Measurements from ENCODE around the gene RNASE7.
"Not testable (repeated sequence)": the region's sequence is repeated elsewhere in the genome, so short reads cannot be mapped to it uniquely, and the experiment has no call there.

Gene RNASE7

GRCh38 chr14:21041676-21042433 lies at the start of gene RNASE7:
Gene RNASE7 (plus strand): TSS chr14:21042362. CDS start chr14:21042993, 631 bp downstream.
- no peak for DNase-seq

- DNase-seq, result no peak
Measured at GRCh38 chr14:20996521-20996920, 45.6 kb upstream of the RNASE7 start.

- DNase-seq, result no peak
Measured at GRCh38 chr14:20997115-20997514, 45.0 kb upstream of the RNASE7 start.

GRCh38 chr14:20997564-20997963 lies 44.6 kb upstream of the RNASE7 start:
- no peak for DNase-seq

GRCh38 chr14:20998139-20998538 lies 44.0 kb upstream of the RNASE7 start:
- no peak for DNase-seq

GRCh38 chr14:20998674-20999366 lies 43.3 kb upstream of the RNASE7 start, which contains the start of gene SLC39A2:
Gene SLC39A2 (plus strand): TSS chr14:20999293. CDS start chr14:20999447, 154 bp downstream.
- DNase-seq, result no peak

GRCh38 chr14:20999591-20999990 lies 42.6 kb upstream of the RNASE7 start:
- DNase-seq, result no peak

GRCh38 chr14:21001218-21001617 lies 40.9 kb upstream of the RNASE7 start:
- no peak for DNase-seq

- DNase-seq, result no peak
Measured at GRCh38 chr14:21003788-21004346, 38.3 kb upstream of the RNASE7 start.

GRCh38 chr14:21009721-21010120 lies 32.4 kb upstream of the RNASE7 start:
- DNase-seq, result not testable (repeated sequence)

- no peak for DNase-seq
Measured at GRCh38 chr14:21011136-21011535, 31.0 kb upstream of the RNASE7 start.

- peak; percentile 91 for DNase-seq
Measured at GRCh38 chr14:21014761-21015190, 27.4 kb upstream of the RNASE7 start.

- no peak for DNase-seq
Measured at GRCh38 chr14:21015312-21015711, 26.9 kb upstream of the RNASE7 start.

GRCh38 chr14:21016413-21017190 lies 25.6 kb upstream of the RNASE7 start:
- no peak for DNase-seq

GRCh38 chr14:21017528-21018245 lies 24.5 kb upstream of the RNASE7 start:
- no peak for DNase-seq

- no peak for DNase-seq
Measured at GRCh38 chr14:21018286-21018685, 23.9 kb upstream of the RNASE7 start.

- DNase-seq, result no peak
Measured at GRCh38 chr14:21018781-21019180, 23.4 kb upstream of the RNASE7 start.

- DNase-seq, result no peak
Measured at GRCh38 chr14:21019366-21019765, 22.8 kb upstream of the RNASE7 start.

GRCh38 chr14:21020977-21021545 lies 21.1 kb upstream of the RNASE7 start:
- no peak for DNase-seq

- DNase-seq, result no peak
Measured at GRCh38 chr14:21022686-21023085, 19.5 kb upstream of the RNASE7 start.

GRCh38 chr14:21023174-21023573 lies 19.0 kb upstream of the RNASE7 start:
- DNase-seq, result no peak
